ENCODE results near the gene LGMN.

DNA sequence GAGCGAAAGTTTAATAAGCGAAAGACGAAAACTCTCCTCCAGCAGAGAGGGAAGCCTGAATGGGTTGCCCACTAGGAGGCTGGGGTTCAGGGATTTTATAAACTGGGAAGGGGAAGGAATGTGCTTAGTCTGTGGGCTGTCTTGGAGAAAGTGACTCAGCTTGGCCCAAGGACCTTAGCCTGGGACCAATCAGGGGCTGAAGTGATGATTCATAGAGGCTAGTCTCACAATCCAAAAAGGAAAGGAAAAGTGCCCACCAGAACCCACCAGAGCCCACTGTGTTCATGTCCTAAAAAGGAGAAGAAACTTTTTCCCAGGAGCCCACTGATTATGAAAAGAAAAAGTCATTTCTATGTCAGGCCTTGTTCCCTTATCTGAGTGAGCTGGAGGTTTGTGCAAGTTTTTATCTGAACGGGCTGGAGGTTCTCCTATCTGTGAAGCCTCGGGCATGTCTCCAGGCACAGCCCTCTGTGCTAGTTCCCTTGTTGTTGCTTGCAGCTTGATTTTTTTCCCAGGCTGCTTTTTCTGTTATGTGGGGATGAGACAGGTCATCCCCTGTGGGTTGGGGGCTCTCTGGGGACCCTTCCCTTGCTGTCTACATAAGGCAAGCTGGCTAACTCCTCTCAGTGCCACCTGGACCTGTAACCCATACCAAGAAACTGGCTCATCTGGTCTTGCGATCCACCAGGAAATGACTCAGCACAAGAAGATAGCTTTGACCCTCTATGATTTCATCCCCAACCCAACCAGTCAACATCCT, 37.4 kb upstream of the LGMN start:
- TF ChIP-seq, protein P1, sequence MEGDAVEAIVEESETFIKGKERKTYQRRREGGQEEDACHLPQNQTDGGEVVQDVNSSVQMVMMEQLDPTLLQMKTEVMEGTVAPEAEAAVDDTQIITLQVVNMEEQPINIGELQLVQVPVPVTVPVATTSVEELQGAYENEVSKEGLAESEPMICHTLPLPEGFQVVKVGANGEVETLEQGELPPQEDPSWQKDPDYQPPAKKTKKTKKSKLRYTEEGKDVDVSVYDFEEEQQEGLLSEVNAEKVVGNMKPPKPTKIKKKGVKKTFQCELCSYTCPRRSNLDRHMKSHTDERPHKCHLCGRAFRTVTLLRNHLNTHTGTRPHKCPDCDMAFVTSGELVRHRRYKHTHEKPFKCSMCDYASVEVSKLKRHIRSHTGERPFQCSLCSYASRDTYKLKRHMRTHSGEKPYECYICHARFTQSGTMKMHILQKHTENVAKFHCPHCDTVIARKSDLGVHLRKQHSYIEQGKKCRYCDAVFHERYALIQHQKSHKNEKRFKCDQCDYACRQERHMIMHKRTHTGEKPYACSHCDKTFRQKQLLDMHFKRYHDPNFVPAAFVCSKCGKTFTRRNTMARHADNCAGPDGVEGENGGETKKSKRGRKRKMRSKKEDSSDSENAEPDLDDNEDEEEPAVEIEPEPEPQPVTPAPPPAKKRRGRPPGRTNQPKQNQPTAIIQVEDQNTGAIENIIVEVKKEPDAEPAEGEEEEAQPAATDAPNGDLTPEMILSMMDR (IDR thresholded peaks at IDR 0.05; ENCODE audit: insufficient read depth, low read length, poor library complexity, severe bottlenecking): no peak
- no peak for TF ChIP-seq EZH2phosphoT487 (conservative IDR thresholded peaks at IDR 0.05; ENCODE audit: low read length)
